SW 1271 (cell line): ENCODE measurements around the gene NLRP11.

Experiments used
- DNase-seq, 2 experiments: peaks; one replicate each; lab custom pipeline; 2025; lab: John Stamatoyannopoulos, UW

NLRP11 gene

GRCh38 chr19:55831846-55832245 lies at the start of gene NLRP11:
TSS of gene NLRP11 (minus strand) at chr19:55831999. CDS start at chr19:55818174, 13,825 bp downstream.
- DNase-seq = no peak

GRCh38 chr19:55877211-55877610 lies 45.4 kb upstream of the NLRP11 start:
- no peak for DNase-seq

GRCh38 chr19:55870736-55871135 lies 38.9 kb upstream of the NLRP11 start:
- DNase-seq = no peak

- no peak for DNase-seq
Observed at GRCh38 chr19:55867101-55867500, 35.3 kb upstream of the NLRP11 start.

- no peak for DNase-seq
Observed at GRCh38 chr19:55866521-55866920, 34.7 kb upstream of the NLRP11 start.

- DNase-seq = no peak
Observed at GRCh38 chr19:55858969-55859368, 27.2 kb upstream of the NLRP11 start.

- DNase-seq = no peak
Observed at GRCh38 chr19:55858401-55858800, 26.6 kb upstream of the NLRP11 start.

GRCh38 chr19:55857974-55858373 lies 26.2 kb upstream of the NLRP11 start:
- no peak for DNase-seq

GRCh38 chr19:55857149-55857548 lies 25.4 kb upstream of the NLRP11 start:
- DNase-seq = no peak

- no peak for DNase-seq
Observed at GRCh38 chr19:55855160-55855559, 23.4 kb upstream of the NLRP11 start.

GRCh38 chr19:55838906-55839305 lies 7.1 kb upstream of the NLRP11 start:
- no peak for DNase-seq

GRCh38 chr19:55838251-55838650 lies 6.5 kb upstream of the NLRP11 start:
- no peak for DNase-seq

GRCh38 chr19:55836340-55836739 lies 4.5 kb upstream of the NLRP11 start, which contains the start of gene NLRP4:
TSS of gene NLRP4 (plus strand) at chr19:55836540. CDS start at chr19:55852081, 15,541 bp downstream.
- no peak for DNase-seq

GRCh38 chr19:55832676-55833075 lies 877 bp upstream of the NLRP11 start:
- DNase-seq = no peak

GRCh38 chr19:55830656-55831055 lies 1.1 kb downstream of the NLRP11 start:
- DNase-seq = no peak

- DNase-seq = no peak
Observed at GRCh38 chr19:55820037-55820436, 11.8 kb downstream of the NLRP11 start.

- no peak for DNase-seq
Observed at GRCh38 chr19:55813906-55814305, 17.9 kb downstream of the NLRP11 start.

GRCh38 chr19:55812449-55812848 lies 19.4 kb downstream of the NLRP11 start:
- DNase-seq = no peak

GRCh38 chr19:55811340-55811739 lies 20.5 kb downstream of the NLRP11 start:
- DNase-seq = no peak

- peak in 1 of 2 experiments; percentile 53 for DNase-seq
Observed at GRCh38 chr19:55809381-55810058, 22.3 kb downstream of the NLRP11 start.

- DNase-seq = no peak
Observed at GRCh38 chr19:55802281-55802680, 29.5 kb downstream of the NLRP11 start.

GRCh38 chr19:55801416-55801815 lies 30.4 kb downstream of the NLRP11 start:
- no peak for DNase-seq

- DNase-seq = no peak
Observed at GRCh38 chr19:55795021-55795420, 36.8 kb downstream of the NLRP11 start.

GRCh38 chr19:55781112-55781511 lies 50.7 kb downstream of the NLRP11 start:
- DNase-seq = no peak
